Right cardiac atrium (tissue), 5 donors: Measurements from ENCODE around the gene KLF14. TPM values are rescaled to one million over a fixed set of nuclear protein-coding genes. Genes with fewer than 3 reads are reported as not detected.

Experiments
- polyA plus RNA-seq: library from polyadenylated mRNA; stranded (reverse); fragments of 200-250 nt; gene quantifications from one replicate; pipeline ENCODE4 v1.2.3, GENCODE V29; 2013
- total RNA-seq, 4 donors: library from RNA; stranded (reverse); fragmentation: NEBNext Ultra II Directional; extraction: Animal tissue kit (Norgen Biotek cat#: 25700); gene quantifications; one replicate each; pipeline ENCODE4 v1.2.1, GENCODE V29; 2021
- donor health status: healthy with polysubstance abuse.
- donor health status: DM: no; HTN: yes; CAD: no.
- donor health status: DM: no; HTN: no; CAD: no.
- donor health status: DM: no; HTN: yes; CAD: no; lungs with severe emphysema.
- donor health status: DM: yes; HTN: yes; CAD: no.

Gene KLF14
- total and polyA plus RNA-seq, 5 donors, result 0.09 to 0.57 (median 0.15) TPM

Other genes starting within 250 kb of the KLF14 start
- gene MEST, start 242.1 kb downstream of the KLF14 start, total RNA-seq, result 10 to 100 TPM; 16.2 to 29.7 (median 20.3) TPM
- 8.2 TPM for gene MEST, start 242.1 kb downstream of the KLF14 start, polyA plus RNA-seq
- 10 to 100 TPM; 14.9 to 18.1 (median 15.6) TPM for gene COPG2, start 65.5 kb downstream of the KLF14 start, total RNA-seq
- 9.4 TPM for gene COPG2, start 65.5 kb downstream of the KLF14 start, polyA plus RNA-seq
- gene TSGA13, start 47.7 kb downstream of the KLF14 start, total RNA-seq, result not detected
- gene TSGA13, start 47.7 kb downstream of the KLF14 start, polyA plus RNA-seq, result not detected